Esophagus squamous epithelium (tissue), 4 donors: Measurements from ENCODE around the gene LAMA3.

Source experiments
- POLR2A ChIP-seq, 4 donors: fragments of 450-650 bp; IDR thresholded peaks; one replicate each; pipeline ENCODE4 v1.6.1; 2017; ENCODE audit warnings: antibody characterized with exemption in 4 of 4, mild to moderate bottlenecking in 4 of 4, moderate library complexity in 3 of 4
- TF ChIP-seq, protein P1 (sequence below), 6 experiments: fragments of 450-650 bp in 4 of 6; fragments of 200-600 bp in 2 of 6; sonication (generic) in 2 of 6; IDR thresholded peaks; one replicate each; pipeline ENCODE4 v1.5.1; 2016 to 2019; ENCODE audit warnings: antibody characterized with exemption in 6 of 6, mild to moderate bottlenecking in 4 of 6, moderate library complexity in 4 of 6

DNA sequence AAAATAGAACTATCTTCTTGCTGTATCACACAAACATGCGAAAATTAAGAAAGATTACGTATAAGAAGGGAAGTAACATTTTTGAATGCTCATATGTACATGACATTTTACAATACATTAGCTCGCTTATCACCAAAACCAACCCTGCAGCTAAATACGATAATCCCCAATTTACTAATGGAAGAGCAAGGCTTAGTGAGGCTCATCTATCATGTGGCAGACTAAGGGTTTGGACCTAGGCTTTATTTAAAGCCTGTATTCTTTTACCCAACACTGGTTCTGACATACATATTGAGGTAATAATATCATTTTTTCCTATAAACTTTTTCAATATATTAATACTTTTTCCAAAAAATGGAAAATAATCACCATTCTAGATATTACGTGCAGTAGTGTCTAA lies 208.5 kb downstream of the LAMA3 start:
- TF ChIP-seq, protein P1, sequence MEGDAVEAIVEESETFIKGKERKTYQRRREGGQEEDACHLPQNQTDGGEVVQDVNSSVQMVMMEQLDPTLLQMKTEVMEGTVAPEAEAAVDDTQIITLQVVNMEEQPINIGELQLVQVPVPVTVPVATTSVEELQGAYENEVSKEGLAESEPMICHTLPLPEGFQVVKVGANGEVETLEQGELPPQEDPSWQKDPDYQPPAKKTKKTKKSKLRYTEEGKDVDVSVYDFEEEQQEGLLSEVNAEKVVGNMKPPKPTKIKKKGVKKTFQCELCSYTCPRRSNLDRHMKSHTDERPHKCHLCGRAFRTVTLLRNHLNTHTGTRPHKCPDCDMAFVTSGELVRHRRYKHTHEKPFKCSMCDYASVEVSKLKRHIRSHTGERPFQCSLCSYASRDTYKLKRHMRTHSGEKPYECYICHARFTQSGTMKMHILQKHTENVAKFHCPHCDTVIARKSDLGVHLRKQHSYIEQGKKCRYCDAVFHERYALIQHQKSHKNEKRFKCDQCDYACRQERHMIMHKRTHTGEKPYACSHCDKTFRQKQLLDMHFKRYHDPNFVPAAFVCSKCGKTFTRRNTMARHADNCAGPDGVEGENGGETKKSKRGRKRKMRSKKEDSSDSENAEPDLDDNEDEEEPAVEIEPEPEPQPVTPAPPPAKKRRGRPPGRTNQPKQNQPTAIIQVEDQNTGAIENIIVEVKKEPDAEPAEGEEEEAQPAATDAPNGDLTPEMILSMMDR (IDR thresholded peaks at IDR 0.05), result no peak
- TF ChIP-seq POLR2A (IDR thresholded peaks at IDR 0.05), result no peak
